Pancreas (tissue), 10 donors: ENCODE measurements around the gene HLA-F. TPM values are rescaled to one million over a fixed set of nuclear protein-coding genes. Genes with fewer than 3 reads are reported as not detected.

ENCODE experiments used
- ATAC-seq, 4 donors: fragments of 200-7000 bp; cut with Tn5 transposase; one replicate each; pipeline versions ENCODE4 v1.8.0 to v1.9.1; 2020; ENCODE audit warnings: mild to moderate bottlenecking in 4 of 4, moderate library complexity in 4 of 4
- DNase-seq, 6 donors: peaks; one replicate each; pipeline ENCODE4 v3.0.0-alpha.2; 2020
- FAIRE-seq: peaks from 2 replicates; lab custom pipeline; 2012; peaks lifted over from hg19 to GRCh38; lab: Jason Lieb, UNC
- H3K27ac ChIP-seq, 4 donors: fragments of 200-600 bp; sonication (generic); 1 replicate in 3 of 4; 2 replicates in 1 of 4; pipeline versions ENCODE4 v1.5.0 to v1.8.0; 2020
- H3K27me3 ChIP-seq, 4 donors: fragments of 200-600 bp; one replicate each; pipeline ENCODE4 v1.8.0; 2021
- H3K36me3 ChIP-seq, 3 donors: fragments of 200-600 bp; sonication (generic) in 1 of 3; one replicate each; pipeline versions ENCODE4 v1.5.0 to v1.8.0; 2020 to 2021
- H3K4me1 ChIP-seq, 3 donors: fragments of 200-600 bp; one replicate each; pipeline ENCODE4 v1.8.0; 2021
- H3K4me3 ChIP-seq, 4 donors: fragments of 200-600 bp; sonication (generic) in 2 of 4; one replicate each; pipeline versions ENCODE4 v1.5.0 to v1.8.0; 2020 to 2021
- H3K9me3 ChIP-seq, 4 donors: fragments of 200-600 bp; one replicate each; pipeline ENCODE4 v1.8.0; 2021
- WGBS, 2 donors: extraction: QIAGEN DNeasy Blood & Tissue Kit; methylation state at CpG; one replicate each; pipeline ENCODE4 v1.1.7; 2013; 5-methylcytosine and 5-hydroxymethylcytosine counted together
- intact Hi-C, 3 donors: fragments of 100-400 bp; cut with DNase I; formaldehyde crosslinking; loops; one replicate each; pipeline versions ENCODE4 v1.11.1 to v1.14.2; 2022
- polyA plus RNA-seq, 2 donors: library from polyadenylated mRNA; stranded (reverse); fragments of 200-250 nt; gene quantifications; one replicate each; pipeline ENCODE4 v1.2.3, GENCODE V29; 2013
- total RNA-seq, 6 donors: library from RNA; stranded (reverse); fragmentation: NEBNext Ultra II Directional in 4 of 6; extraction: Animal tissue kit (Norgen Biotek cat#: 25700) in 4 of 6; gene quantifications; one replicate each; pipeline versions ENCODE4 v1.2.1 to v1.2.4, GENCODE V29; 2021 to 2023
- TF ChIP-seq, protein P1 (sequence below), 4 donors: fragments of 200-600 bp; sonication (generic) in 3 of 4; IDR thresholded peaks; one replicate each; pipeline versions ENCODE4 v1.5.0 to v1.8.0; 2021; ENCODE audit warnings: antibody characterized with exemption in 4 of 4
- donor health status: healthy with polysubstance abuse.
- donor health status: DM: no; HTN: no; CAD: no; lungs with moderate emphysema.
- donor health status: DM: no; HTN: no; CAD: no.
- donor health status: control.
- donor health status: control.
- donor health status: Bipolar disorder and iron deficiency.
- donor health status: DM: yes; HTN: yes; CAD: no.
- donor health status: DM: no; HTN: no; CAD: no.
- donor health status: DM: no; HTN: no; CAD: no.
- donor health status: DM: yes; HTN: yes; CAD: no.

HLA-F gene
- total and polyA plus RNA-seq, 8 donors = 6.1 to 72.6 (median 16.0) TPM

- 49 to 67% methylated on average over 3 of the region's 3 CpGs for WGBS, 2 donors
- H3K4me1 ChIP-seq = no peaks in the 10 kb centered on the region
These were observed 28.6 kb upstream of the HLA-F start for GRCh38 chr6:29694637-29695036.

DNA sequence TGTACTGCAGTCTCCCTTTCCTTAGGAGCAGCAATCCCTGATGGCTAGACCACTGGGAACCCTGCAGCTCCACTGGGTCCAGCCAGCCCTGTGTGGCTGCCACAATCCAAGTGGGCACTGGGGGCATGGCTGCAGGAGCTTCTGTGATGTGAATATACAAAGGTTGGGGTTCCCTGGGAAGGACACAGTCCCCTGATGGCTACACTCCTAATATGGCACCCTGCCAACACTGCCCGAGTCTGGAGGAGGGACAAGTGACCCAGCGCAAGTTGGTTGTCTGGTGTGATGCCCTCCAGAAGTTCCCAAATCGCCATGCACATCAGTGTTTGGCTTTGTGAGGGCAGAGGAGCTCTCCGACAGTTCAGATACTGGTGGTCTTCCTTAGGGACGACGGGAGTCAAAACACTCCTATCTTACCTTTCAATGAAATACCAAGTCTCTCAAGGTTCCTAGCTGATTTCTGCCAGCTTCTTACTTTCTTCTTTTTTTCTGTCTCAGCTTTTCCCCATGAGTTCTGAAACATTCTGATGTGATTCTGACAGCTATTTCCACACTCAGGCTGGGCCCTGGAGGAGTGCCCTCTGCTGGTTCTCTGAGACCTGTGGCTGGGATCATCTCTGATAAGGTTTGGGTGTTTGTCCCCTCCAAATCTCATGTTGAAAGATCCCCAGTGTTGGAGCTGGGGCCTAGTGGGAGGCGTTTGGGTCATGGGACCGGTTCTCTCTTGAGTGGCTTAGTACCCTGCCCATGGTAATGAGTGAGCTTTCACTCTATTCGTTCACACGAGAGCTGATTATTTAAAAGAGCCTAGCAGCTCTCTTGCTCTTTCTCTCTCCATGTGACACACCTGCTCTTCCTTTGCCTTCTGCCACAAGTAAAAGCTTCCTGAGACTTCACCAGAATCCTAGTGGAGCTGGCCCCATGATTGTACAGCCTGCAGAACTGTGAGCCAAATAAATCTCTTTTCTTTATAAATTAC lies 26.8 kb upstream of the HLA-F start:
- no peaks in the 10 kb centered on the region for H3K36me3 ChIP-seq
- 52 to 67% methylated on average over 10 of the region's 10 CpGs for WGBS, 2 donors
- TF ChIP-seq, protein P1, sequence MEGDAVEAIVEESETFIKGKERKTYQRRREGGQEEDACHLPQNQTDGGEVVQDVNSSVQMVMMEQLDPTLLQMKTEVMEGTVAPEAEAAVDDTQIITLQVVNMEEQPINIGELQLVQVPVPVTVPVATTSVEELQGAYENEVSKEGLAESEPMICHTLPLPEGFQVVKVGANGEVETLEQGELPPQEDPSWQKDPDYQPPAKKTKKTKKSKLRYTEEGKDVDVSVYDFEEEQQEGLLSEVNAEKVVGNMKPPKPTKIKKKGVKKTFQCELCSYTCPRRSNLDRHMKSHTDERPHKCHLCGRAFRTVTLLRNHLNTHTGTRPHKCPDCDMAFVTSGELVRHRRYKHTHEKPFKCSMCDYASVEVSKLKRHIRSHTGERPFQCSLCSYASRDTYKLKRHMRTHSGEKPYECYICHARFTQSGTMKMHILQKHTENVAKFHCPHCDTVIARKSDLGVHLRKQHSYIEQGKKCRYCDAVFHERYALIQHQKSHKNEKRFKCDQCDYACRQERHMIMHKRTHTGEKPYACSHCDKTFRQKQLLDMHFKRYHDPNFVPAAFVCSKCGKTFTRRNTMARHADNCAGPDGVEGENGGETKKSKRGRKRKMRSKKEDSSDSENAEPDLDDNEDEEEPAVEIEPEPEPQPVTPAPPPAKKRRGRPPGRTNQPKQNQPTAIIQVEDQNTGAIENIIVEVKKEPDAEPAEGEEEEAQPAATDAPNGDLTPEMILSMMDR (IDR thresholded peaks at IDR 0.05) = no peak
- ATAC-seq = peak in 1 of 4 donors; percentile 40
- H3K4me1 ChIP-seq = no peaks in the 10 kb centered on the region
- H3K27ac ChIP-seq = no peak overlapping the region
- H3K9me3 ChIP-seq = no peaks in the 10 kb centered on the region
- peaks cover 0 to 7% (median 0%) of the 10 kb centered on the region in 4 donors for H3K27me3 ChIP-seq
- FAIRE-seq = no peak
- no peak overlapping the region for H3K4me3 ChIP-seq
- no peak for DNase-seq
- intact Hi-C loops = no loop called here

More at GRCh38 chr6:29694637-29695036, 28.6 kb upstream of the HLA-F start:
- DNase-seq (no peak), ATAC-seq (no peak), FAIRE-seq (no peak)
- TF ChIP-seq, protein P1 (IDR thresholded peaks at IDR 0.05) = no peak
- intact Hi-C loops = no loop called here
- H3K9me3 ChIP-seq = no peaks in the 10 kb centered on the region
- no peaks in the 10 kb centered on the region for H3K36me3 ChIP-seq
- no peak overlapping the region for H3K4me3 ChIP-seq
- H3K27me3 ChIP-seq = peaks cover 0 to 3% (median 0%) of the 10 kb centered on the region in 4 donors
- H3K27ac ChIP-seq = no peak overlapping the region

DNA sequence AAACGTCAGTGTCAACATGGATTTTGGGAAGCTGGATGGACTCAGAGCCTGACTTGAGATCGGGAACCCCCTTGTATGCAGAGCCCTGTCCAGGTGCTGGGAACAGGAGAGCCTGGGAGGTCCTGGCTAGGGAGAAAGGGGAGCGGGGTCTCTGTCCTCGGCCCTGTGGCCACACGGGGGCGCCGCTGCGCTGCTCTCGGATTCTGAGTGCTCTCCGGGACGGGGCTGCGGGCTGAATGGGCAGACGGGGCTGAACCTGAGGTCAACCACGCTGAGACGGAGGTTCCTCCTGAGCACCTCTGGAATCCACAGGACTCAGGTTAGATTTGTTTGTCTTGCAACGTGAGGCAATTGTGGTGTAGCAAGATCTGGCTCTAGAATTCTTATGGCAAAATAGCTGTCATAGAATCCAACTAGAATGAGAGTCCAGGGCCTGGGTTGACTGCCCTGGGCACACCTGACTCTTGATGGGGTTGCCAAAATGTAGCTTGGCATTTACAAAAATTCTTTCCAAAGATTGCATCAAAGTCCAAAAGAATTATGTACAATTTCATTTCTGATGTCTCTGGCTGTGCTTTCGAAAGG lies 20.6 kb upstream of the HLA-F start:
- FAIRE-seq (no peak), ATAC-seq (peak in 2 of 4 donors; percentile 36 to 86), DNase-seq (peak in 2 of 6 donors; percentile 66 to 80)
- no peaks in the 10 kb centered on the region for H3K36me3 ChIP-seq
- 24 to 26% methylated on average over 17 of the region's 17 CpGs for WGBS, 2 donors
- peaks cover 0 to 7% (median 0%) of the 10 kb centered on the region in 4 donors for H3K27me3 ChIP-seq
- TF ChIP-seq, protein P1 (IDR thresholded peaks at IDR 0.05) = peak in 1 of 4 donors; percentile 58
- no peak overlapping the region for H3K27ac ChIP-seq
- H3K9me3 ChIP-seq = no peaks in the 10 kb centered on the region
- intact Hi-C loops = loop anchor here in 1 of 3 donors (10.0 kb wide), 1 partner anchor 132 kb away; no protein-coding TSS in a partner anchor
- no peaks in the 10 kb centered on the region for H3K4me1 ChIP-seq
- H3K4me3 ChIP-seq = no peak overlapping the region

GRCh38 chr6:29705389-29706231 lies 17.6 kb upstream of the HLA-F start:
- FAIRE-seq = no peak
- Histone ChIP-seq H3K4me1 (no peaks in the 10 kb centered on the region), H3K9me3 (no peaks in the 10 kb centered on the region)

More at GRCh38 chr6:29705389-29706231, 17.6 kb upstream of the HLA-F start:
- intact Hi-C loops = loop anchor here in 1 of 3 donors (10.0 kb wide), 1 partner anchor 129 kb away; no protein-coding TSS in a partner anchor
- DNase-seq (peak in 2 of 6 donors; percentile 26 to 46), ATAC-seq (peak; percentile 69 to 94 (median 82))
- no peak overlapping the region for H3K27ac ChIP-seq
- no peak overlapping the region for H3K4me3 ChIP-seq
- TF ChIP-seq, protein P1 (IDR thresholded peaks at IDR 0.05) = peak in 2 of 4 donors; percentile 18 to 32
- WGBS, 2 donors = 33 to 35% methylated on average over 10 of the region's 10 CpGs
- no peaks in the 10 kb centered on the region for H3K36me3 ChIP-seq
- peaks cover 0 to 6% (median 0%) of the 10 kb centered on the region in 4 donors for H3K27me3 ChIP-seq
